Globus pallidus (tissue), 1 donor: ENCODE measurements around the gene MND1.
"Not testable (repeated sequence)": the region's sequence is repeated elsewhere in the genome, so short reads cannot be mapped to it uniquely, and the experiment has no call there.

Source experiments
- DNase-seq: peaks from one replicate; pipeline ENCODE4 v3.0.0-alpha.2; 2015; ENCODE audit warnings: low spot score

MND1 gene

GRCh38 chr4:153403726-153404125 is 59.2 kb downstream of the MND1 start:
- DNase-seq: no peak

GRCh38 chr4:153407906-153408305 is 63.4 kb downstream of the MND1 start:
- no peak for DNase-seq

DNA sequence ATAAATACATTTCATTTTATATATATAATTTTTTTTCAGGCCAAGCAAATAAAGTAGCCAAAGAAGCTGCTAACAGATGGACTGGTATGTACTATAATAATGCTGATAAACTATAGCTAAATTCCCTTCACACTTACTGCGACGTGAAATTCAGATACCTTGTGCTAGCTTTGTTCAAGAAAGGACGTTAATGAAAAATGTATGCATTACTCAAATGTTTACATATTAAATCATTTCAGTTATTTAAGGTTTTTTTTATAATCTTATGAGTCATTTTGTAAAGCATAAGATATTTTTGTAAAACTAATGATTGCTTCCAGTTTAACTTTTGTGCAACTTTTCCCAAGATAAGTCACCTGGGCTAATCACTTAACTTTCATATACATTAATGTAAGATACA is 64.4 kb downstream of the MND1 start:
- DNase-seq: no peak

GRCh38 chr4:153409412-153409811 is 64.9 kb downstream of the MND1 start:
- no peak for DNase-seq

GRCh38 chr4:153409924-153410501 is 65.5 kb downstream of the MND1 start:
- DNase-seq: no peak

GRCh38 chr4:153413842-153414241 is 69.4 kb downstream of the MND1 start:
- no peak for DNase-seq

- DNase-seq: not testable (repeated sequence)
Observed at GRCh38 chr4:153416456-153416855, 72.0 kb downstream of the MND1 start.

DNA sequence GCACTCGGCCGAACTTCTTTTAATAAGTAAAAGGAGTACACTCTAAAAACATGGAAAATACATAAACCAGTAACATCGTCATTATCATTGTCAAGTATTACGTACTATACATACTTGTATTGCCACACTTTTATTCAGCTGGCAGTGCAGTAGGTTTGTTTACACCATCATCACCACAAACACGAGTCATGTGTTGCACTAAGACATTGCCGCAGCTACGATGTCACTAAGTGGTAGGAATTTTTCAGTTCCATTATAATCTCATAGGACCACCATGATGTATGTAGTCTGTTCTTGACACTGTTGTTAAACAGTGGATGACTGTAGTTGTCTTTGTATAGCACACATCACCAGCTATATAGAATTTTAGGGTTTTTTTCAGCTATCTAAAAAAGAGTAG is 73.6 kb downstream of the MND1 start:
- no peak for DNase-seq

DNA sequence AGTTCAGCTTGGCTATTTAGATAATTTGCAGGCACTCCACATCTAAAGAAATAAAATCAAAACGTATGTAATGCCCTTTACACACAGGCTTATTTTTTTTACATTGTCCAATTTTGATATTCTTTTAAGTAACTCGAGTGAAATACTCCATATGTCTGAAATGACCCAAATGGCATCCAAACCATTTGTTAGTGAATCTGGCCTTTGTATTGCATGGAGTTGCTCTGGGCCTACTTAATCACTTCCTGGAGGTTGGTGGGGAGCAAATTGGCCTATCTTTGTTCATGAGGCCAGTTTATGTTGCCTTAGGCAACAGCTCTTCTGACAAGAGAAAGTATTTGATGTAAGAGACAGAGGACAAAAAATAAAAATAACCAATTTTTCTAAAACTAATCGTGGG is 74.1 kb downstream of the MND1 start:
- DNase-seq: no peak

- DNase-seq: no peak
Observed at GRCh38 chr4:153419029-153419428, 74.5 kb downstream of the MND1 start.

DNA sequence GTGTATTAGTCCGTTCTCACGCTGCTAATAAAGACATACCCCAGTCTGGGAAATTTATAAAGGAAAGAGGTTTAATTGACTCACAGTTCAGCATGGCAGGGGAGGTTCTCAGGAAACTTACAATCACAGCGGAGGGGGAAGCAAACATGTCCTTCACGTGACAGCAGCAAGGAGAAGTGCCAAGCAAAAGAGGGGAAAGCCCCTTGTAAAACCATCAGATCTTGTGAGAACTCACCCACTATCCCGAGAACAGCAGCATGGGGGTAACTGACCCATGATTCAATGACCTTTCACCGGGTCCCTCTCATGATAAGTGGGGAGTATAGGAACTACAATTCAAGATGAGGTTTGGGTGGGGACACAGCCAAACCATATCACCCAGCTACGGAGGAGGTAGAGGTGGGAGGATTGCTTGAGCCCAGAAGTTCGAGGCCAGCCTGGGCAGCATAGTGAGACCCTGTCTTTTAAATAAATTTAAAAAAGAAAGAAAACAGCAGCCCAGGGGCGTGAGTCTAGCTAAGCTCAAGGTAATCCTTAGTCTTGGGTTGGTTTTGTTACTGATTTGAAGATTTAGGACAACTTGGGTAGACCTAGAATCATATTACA is 75.3 kb downstream of the MND1 start:
- no peak for DNase-seq

DNA sequence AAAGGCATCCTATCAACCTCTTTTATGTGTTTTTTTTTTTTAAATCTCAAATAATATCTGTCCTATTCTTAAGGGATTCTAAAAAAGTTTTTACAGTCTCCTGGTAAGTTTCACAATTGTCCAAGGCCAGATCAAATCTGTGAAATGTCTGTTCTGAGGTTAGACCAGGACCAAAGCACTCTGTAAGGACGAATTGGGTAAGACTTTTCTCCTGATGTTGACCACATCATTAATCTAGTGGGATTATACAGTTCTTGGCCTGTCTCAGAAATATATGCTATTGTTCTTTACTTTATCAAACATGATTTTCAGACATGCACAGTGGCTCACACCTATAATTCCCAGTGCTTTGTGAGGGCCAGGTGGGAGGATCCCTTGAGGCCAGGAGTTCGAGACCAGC is 75.9 kb downstream of the MND1 start:
- DNase-seq: no peak

- no peak for DNase-seq
Observed at GRCh38 chr4:153421941-153422340, 77.5 kb downstream of the MND1 start.

GRCh38 chr4:153426207-153426885 is 81.9 kb downstream of the MND1 start:
- no peak for DNase-seq

DNA sequence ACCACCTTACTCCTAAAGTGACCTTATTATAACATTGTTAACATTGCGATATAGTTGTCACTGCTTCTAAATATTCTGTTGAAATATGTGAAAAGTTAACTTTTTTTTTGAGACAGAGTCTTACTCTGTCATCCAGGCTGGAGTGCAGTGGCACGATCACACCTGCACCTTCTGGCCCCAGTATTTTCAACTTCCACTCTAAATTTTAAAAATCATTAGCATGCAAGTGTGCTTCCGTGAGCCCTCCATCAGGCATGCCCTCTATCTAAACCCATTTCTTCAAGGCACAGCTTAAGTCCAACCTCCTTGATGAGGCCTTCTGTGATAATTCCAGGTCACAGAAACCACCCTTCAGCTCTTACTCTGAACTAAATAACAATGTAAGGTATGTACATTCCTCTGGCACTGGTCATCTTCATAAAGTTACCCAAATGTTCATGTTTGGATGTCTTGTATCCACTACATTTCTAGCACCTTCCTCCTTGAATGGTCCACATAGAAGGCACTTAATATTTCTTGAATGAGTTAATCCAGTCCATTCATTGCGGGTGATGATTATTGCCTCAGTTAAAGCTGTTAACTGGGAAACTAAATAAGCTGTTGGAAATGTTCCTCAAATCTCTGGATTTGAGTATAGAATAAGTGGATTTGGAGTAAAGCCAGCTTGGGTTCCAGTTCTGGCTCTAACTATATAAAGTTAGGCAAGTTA is 83.0 kb downstream of the MND1 start:
- no peak for DNase-seq

- no peak for DNase-seq
Observed at GRCh38 chr4:153428941-153429475, 84.5 kb downstream of the MND1 start.

DNA sequence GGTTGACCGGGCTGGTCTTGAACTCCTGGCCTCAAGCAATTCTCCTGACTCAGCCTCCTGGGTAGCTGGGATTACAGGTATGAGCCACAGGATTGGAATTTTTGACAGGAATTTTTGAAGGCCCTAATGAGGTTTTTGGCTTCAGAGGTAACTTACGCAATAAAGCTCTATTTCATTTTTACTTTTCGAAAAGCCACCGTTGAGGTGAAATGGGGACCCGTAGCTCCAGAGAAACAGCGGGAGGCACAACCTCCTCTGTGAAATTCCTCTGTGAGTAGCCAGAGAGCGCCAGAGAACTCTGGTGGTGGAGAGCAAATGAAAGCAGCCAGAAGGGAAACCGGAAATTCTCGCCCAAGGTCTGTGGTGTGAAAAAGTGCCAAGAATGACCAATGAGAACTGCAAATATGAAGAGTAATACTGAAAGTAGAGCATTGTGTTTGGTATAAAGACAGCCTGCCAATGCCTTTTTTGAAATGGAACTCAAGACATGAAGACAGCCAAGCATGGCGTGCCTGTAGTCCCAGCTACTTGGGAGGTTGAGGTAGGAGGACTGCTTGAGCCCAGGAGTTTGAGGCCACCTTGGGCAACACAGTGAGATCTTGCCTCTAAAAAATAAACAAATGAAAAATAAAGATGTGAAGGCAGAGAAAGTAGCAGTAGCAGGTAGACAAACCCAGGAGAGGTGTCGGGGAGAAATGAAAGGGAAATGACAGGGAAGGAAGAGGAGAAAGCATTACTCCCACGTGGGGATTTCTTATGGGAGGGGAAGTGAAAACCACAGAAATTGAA is 88.7 kb downstream of the MND1 start:
- DNase-seq: peak; percentile 40

GRCh38 chr4:153433754-153434105 is 89.2 kb downstream of the MND1 start:
- DNase-seq: no peak

- DNase-seq: no peak
Observed at GRCh38 chr4:153434190-153434589, 89.7 kb downstream of the MND1 start.

GRCh38 chr4:153438916-153439756 is 94.6 kb downstream of the MND1 start:
- no peak for DNase-seq

DNA sequence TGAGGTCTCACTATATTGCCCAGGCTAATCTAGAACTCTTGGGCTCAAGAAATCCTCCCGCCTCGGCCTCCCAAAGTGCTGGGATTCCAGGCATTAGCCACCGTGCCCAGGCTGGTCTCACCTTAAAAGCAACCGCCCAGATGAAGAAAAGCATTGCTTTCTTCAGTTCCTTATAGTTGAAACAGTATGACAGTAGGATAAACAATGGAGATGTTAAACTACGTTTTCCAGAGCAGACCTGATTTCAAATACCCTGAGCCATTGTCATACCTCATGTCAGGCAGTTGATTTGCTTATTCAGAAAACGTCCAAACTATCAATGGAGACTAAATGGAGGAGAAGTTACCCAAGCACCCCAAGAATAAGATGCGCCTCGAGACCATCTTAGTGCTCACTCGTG is 95.3 kb downstream of the MND1 start:
- DNase-seq: no peak
